T-cell (primary cell): ENCODE measurements around the gene LMNA. TPM values are rescaled to one million over a fixed set of nuclear protein-coding genes. Genes with fewer than 3 reads are reported as not detected.
A peak's percentile ranks its signal among the peaks of the same experiment; 100 is the strongest.

Source experiments
- ATAC-seq, 4 experiments: fragments of 200-7000 bp in 3 of 4; fragments of 150-1000 bp in 1 of 4; cut with Tn5 transposase; replicated peaks in 1 of 4; 1 replicate in 3 of 4; 2 replicates in 1 of 4; pipeline ENCODE4 v1.10.0; 2021; ENCODE audit warnings: moderate library complexity in 3 of 4, mild to moderate bottlenecking in 2 of 4, moderate number of reproducible peaks in 1 of 4
- CTCF ChIA-PET, 2 donors: fragments of 300-600 bp; sonication (Branson Sonifier 250); formaldehyde crosslinking; loops; one replicate each; lab custom pipeline; 2022; ENCODE audit warnings: antibody characterized with exemption in 2 of 2; lab: Charles Lee
- POLR2A ChIA-PET, 2 donors: fragments of 300-600 bp; sonication (Branson Sonifier 250); formaldehyde crosslinking; loops; one replicate each; lab custom pipeline; 2022; ENCODE audit warnings: antibody characterized with exemption in 2 of 2; lab: Charles Lee
- DNase-seq, 35 experiments: peaks; one replicate each; pipeline versions ENCODE4 v3.0.0 to v3.0.0-alpha.2; 2013 to 2023
- H3K27ac ChIP-seq: one replicate; pipeline ENCODE4 v1.5.1; 2013; ENCODE audit warnings: low read length
- H3K27me3 ChIP-seq, 2 experiments: replicated peaks in 1 of 2; 1 replicate in 1 of 2; 2 replicates in 1 of 2; pipeline versions ENCODE4 v1.6.1 to v1.7.0; 2013; ENCODE audit warnings: low read length in 1 of 2, mixed read lengths in 1 of 2; ENCODE audit not compliant: control insufficient read depth in 2 of 2, insufficient read depth in 2 of 2; ENCODE audit errors: extremely low read depth in 1 of 2
- H3K36me3 ChIP-seq, 2 donors: 1 replicate in 1 of 2; 2 replicates in 1 of 2; pipeline versions ENCODE4 v1.6.1 to v1.7.0; 2013; ENCODE audit warnings: low read length in 1 of 2; ENCODE audit not compliant: control insufficient read depth in 2 of 2, insufficient read depth in 1 of 2; ENCODE audit errors: extremely low read depth in 1 of 2
- H3K4me1 ChIP-seq, 2 experiments: 1 replicate in 1 of 2; 2 replicates in 1 of 2; pipeline versions ENCODE4 v1.6.1 to v1.7.0; 2013; ENCODE audit warnings: low read length in 2 of 2, mixed read lengths in 1 of 2; ENCODE audit not compliant: insufficient read depth in 2 of 2, control insufficient read depth in 1 of 2; ENCODE audit errors: extremely low read depth in 1 of 2
- H3K4me3 ChIP-seq, 2 donors: 1 replicate in 1 of 2; 2 replicates in 1 of 2; pipeline versions ENCODE4 v1.5.1 to v1.7.0; 2013; ENCODE audit warnings: mild to moderate bottlenecking in 2 of 2, low read length in 1 of 2, moderate library complexity in 1 of 2; ENCODE audit not compliant: control insufficient read depth in 1 of 2; ENCODE audit errors: extremely low read depth in 1 of 2
- H3K9me3 ChIP-seq: 2 replicates; pipeline ENCODE4 v1.7.0; 2013
- H3K27ac Mint-ChIP-seq, 2 donors: one replicate each; pipeline ENCODE4 v1.8.0; 2020 to 2021; ENCODE audit warnings: mild to moderate bottlenecking in 2 of 2, mixed read lengths in 2 of 2
- H3K27me3 Mint-ChIP-seq, 2 donors: one replicate each; pipeline ENCODE4 v1.8.0; 2021 to 2022; ENCODE audit warnings: mixed read lengths in 2 of 2
- H3K36me3 Mint-ChIP-seq: one replicate; pipeline ENCODE4 v1.8.0; 2021; ENCODE audit warnings: mixed read lengths
- H3K4me1 Mint-ChIP-seq, 3 donors: one replicate each; pipeline ENCODE4 v1.8.0; 2020 to 2022; ENCODE audit warnings: mixed read lengths in 3 of 3, mild to moderate bottlenecking in 1 of 3
- H3K4me3 Mint-ChIP-seq, 3 donors: one replicate each; pipeline ENCODE4 v1.8.0; 2020 to 2022; ENCODE audit warnings: mild to moderate bottlenecking in 3 of 3, mixed read lengths in 3 of 3, moderate library complexity in 3 of 3
- H3K9me3 Mint-ChIP-seq, 3 donors: one replicate each; pipeline ENCODE4 v1.8.0; 2020 to 2022; ENCODE audit warnings: mixed read lengths in 3 of 3
- WGBS: methylation state at CpG from one replicate; pipeline ENCODE4 v1.1.5; 2013; ENCODE audit warnings: missing lambda C conversion rate; ENCODE audit not compliant: insufficient coverage; 5-methylcytosine and 5-hydroxymethylcytosine counted together
- total RNA-seq, 35 experiments: library from RNA in 6 of 35; stranded (reverse) in 6 of 35; fragments of 120-200 nt in 1 of 35; gene quantifications; one replicate each; pipeline versions ENCODE4 v1.2.1 to v1.2.4 and lab custom pipeline; 2013 to 2026

Gene LMNA
- total RNA-seq, 5 donors from 2014 or later (not counting 1 experiment from before 2014, with no cell fraction given), result 40.3 to 970 (median 57.3) TPM

DNA sequence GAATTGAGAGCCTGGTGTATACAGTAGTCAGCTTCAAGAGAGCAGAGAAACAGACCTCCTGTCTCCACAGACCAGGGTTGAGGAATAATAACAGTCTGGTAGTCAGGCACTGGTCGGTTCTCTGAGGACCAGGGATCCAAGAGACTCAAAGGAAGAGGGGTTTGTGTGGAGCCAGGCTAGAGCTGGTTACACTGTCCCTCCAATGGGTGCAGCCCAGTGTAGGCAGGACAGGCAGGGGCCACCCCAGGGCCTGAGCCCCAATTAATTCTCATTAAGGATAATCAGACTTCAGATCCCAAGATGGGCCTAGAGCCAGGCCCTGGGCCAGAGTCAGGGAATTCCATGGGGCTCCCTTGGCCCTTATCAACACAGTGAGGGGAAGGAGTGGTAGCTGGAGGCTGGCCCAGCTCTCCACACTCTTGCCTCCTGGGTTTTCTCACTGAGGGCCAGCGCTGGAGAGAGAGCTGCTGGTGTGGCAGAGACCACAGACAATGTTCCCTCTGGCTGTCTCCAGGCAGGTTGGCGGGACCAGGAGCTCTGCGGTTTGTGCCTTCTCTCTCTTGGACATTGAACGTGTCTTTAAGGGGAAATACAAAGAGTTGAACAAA is 48.0 kb downstream of the LMNA start:
- H3K27ac Mint-ChIP-seq, result no peak overlapping the region
- no peaks in the 10 kb centered on the region for H3K9me3 ChIP-seq

GRCh38 chr1:156163712-156164111 is 49.2 kb downstream of the LMNA start:
- Histone ChIP-seq H3K27ac (no peak overlapping the region), H3K4me3 (no peak overlapping the region), H3K4me1 (peaks cover 0 to 15% of the 10 kb centered on the region in 2 experiments), H3K27me3 (peaks cover 0 to 6% of the 10 kb centered on the region in 2 experiments), H3K9me3 (no peaks in the 10 kb centered on the region), H3K36me3 (no peaks in the 10 kb centered on the region)
- no peaks in the 10 kb centered on the region for H3K9me3 Mint-ChIP-seq
- H3K27me3 Mint-ChIP-seq, result no peaks in the 10 kb centered on the region
- WGBS, result no CpG with 5 or more reads among the region's 1 CpG
- POLR2A ChIA-PET, result interaction anchor here (0.6 to 0.7 kb wide), 4 partner anchors 9 to 483 kb away, joined by 3 to 7 read pairs (median 4); no protein-coding TSS in a partner anchor
- DNase-seq (no peak), ATAC-seq (no peak)
- H3K36me3 Mint-ChIP-seq, result no peaks in the 10 kb centered on the region
- peaks cover 10 to 17% (median 11%) of the 10 kb centered on the region in 3 donors for H3K4me1 Mint-ChIP-seq
- CTCF ChIA-PET, result interaction anchor here in 1 of 2 donors (0.6 kb wide), 1 partner anchor 52 kb away, joined by 3 read pairs; no protein-coding TSS in a partner anchor
- H3K27ac Mint-ChIP-seq, result no peak overlapping the region
- no peak overlapping the region for H3K4me3 Mint-ChIP-seq

More for the DNA sequence above, 48.0 kb downstream of the LMNA start:
- Histone ChIP-seq H3K4me3 (no peak overlapping the region), H3K27ac (no peak overlapping the region), H3K4me1 (peaks cover 0 to 25% of the 10 kb centered on the region in 2 experiments), H3K27me3 (peaks cover 0 to 6% of the 10 kb centered on the region in 2 experiments), H3K36me3 (no peaks in the 10 kb centered on the region)
- DNase-seq, result no peak
- no peaks in the 10 kb centered on the region for H3K36me3 Mint-ChIP-seq
- ATAC-seq, result no peak
- ChIA-PET CTCF (no interaction called here), POLR2A (interaction anchor here in 1 of 2 donors (0.5 kb wide), 1 partner anchor 70 kb away, joined by 3 read pairs; no protein-coding TSS in a partner anchor)
- WGBS, result 93% methylated on average over 2 of the region's 5 CpGs
- peak overlapping the region in 2 of 3 donors; percentile 28 to 89 for H3K4me3 Mint-ChIP-seq
- H3K27me3 Mint-ChIP-seq, result no peaks in the 10 kb centered on the region
- H3K9me3 Mint-ChIP-seq, result no peaks in the 10 kb centered on the region
- H3K4me1 Mint-ChIP-seq, result peaks cover 10 to 21% (median 11%) of the 10 kb centered on the region in 3 donors

DNA sequence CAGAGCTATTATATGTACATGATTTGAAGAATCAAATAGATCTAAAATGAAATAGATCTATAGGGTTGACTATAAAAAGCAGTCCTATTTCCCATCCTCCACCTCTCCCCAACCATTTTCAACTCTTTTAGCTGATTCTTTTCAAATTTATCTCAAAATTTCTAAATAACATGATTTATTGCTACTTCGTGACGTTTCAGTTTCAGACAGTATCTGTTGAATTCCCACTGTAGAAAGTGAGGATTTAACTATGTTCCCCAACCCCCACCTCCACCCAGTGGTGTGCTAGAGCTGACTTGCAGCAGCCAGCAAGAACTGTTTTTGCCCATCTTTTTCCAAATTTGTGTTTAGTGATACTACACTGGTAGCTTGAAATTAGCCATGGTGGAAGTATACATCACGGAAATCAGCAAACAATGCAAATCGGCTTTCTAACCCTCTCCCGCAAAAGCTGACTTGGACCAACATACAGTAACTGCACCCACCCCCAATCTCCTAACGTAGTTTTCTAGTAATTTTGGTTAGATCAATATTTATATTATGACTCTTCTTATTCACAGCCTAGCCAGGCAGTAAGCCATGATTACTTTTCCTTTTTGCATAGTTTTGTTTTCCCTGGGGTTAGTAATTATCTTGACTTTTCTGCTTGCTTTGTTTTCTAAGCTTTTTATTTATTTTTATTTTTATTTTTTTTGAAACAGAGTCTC is 49.8 kb downstream of the LMNA start:
- Mint-ChIP-seq H3K36me3 (no peaks in the 10 kb centered on the region), H3K9me3 (no peaks in the 10 kb centered on the region), H3K4me1 (peaks cover 10 to 15% (median 11%) of the 10 kb centered on the region in 3 donors), H3K27me3 (no peaks in the 10 kb centered on the region), H3K4me3 (no peak overlapping the region), H3K27ac (no peak overlapping the region)
- no CpG with 5 or more reads among the region's 6 CpGs for WGBS
- Histone ChIP-seq H3K27me3 (peaks cover 0 to 6% of the 10 kb centered on the region in 2 experiments), H3K9me3 (no peaks in the 10 kb centered on the region), H3K4me1 (peaks cover 0 to 13% of the 10 kb centered on the region in 2 experiments), H3K4me3 (no peak overlapping the region), H3K36me3 (no peaks in the 10 kb centered on the region), H3K27ac (no peak overlapping the region)
- no peak for DNase-seq
- no peak for ATAC-seq
- POLR2A ChIA-PET, result interaction anchor here (0.6 to 0.7 kb wide), 3 partner anchors 8 to 484 kb away, joined by 3 to 5 read pairs (median 4); no protein-coding TSS in a partner anchor
- CTCF ChIA-PET, result interaction anchor here in 1 of 2 donors (0.6 kb wide), 1 partner anchor 53 kb away, joined by 3 read pairs; no protein-coding TSS in a partner anchor

DNA sequence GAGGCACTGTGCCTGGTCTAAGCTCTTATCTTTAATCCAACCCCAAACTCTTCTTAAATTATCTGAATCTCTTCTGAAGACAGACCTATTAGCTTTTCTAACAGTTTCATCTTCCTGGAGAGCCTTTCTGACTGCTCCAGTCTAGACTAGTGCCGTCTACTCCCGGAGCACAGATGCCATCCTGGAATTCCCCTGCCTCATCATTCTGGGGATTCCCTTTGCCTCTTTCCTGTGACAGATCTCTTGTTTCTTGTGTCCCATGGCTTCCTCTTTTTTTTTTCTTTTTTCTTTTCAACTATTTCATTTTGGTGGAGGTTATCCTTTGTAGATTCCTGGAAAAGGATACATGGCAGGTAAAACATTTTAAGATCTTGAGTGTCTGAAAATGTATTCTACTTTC is 50.6 kb downstream of the LMNA start:
- Histone ChIP-seq H3K27ac (no peak overlapping the region), H3K9me3 (no peaks in the 10 kb centered on the region), H3K4me3 (no peak overlapping the region), H3K27me3 (peaks cover 0 to 6% of the 10 kb centered on the region in 2 experiments), H3K36me3 (no peaks in the 10 kb centered on the region), H3K4me1 (peaks cover 0 to 12% of the 10 kb centered on the region in 2 experiments)
- Mint-ChIP-seq H3K4me3 (no peak overlapping the region), H3K9me3 (no peaks in the 10 kb centered on the region), H3K4me1 (peaks cover 9 to 11% (median 10%) of the 10 kb centered on the region in 3 donors), H3K27me3 (no peaks in the 10 kb centered on the region), H3K27ac (no peak overlapping the region), H3K36me3 (no peaks in the 10 kb centered on the region)
- 71% methylated on average over 2 of the region's 2 CpGs for WGBS
- no peak for DNase-seq
- CTCF ChIA-PET, result no interaction called here
- ATAC-seq, result no peak
- POLR2A ChIA-PET, result no interaction called here

DNA sequence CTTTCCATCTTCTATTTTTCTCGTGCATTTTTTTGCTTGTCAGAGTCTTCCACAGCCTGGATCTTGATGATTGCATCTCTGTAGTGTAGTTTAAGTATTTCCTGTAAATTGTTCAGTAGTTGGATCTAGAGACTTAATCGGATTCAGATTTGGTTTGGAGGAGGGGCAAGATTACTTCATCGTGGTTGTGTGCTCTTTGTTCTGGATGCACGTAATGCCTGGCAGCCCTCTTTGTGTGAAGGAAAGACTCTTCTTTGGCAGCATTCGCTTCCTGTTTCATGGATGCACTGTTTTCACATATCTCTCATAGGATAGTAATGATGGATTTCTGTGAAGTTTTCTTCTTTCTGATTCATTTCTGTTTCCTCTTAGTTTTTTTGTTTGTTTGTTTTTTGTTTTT is 53.0 kb downstream of the LMNA start:
- 80% methylated on average over 2 of the region's 5 CpGs for WGBS
- ChIA-PET POLR2A (no interaction called here), CTCF (no interaction called here)
- Histone ChIP-seq H3K4me1 (no peaks in the 10 kb centered on the region), H3K4me3 (no peak overlapping the region), H3K36me3 (no peaks in the 10 kb centered on the region), H3K27me3 (no peaks in the 10 kb centered on the region), H3K9me3 (no peaks in the 10 kb centered on the region), H3K27ac (no peak overlapping the region)
- no peaks in the 10 kb centered on the region for H3K9me3 Mint-ChIP-seq
- no peak for DNase-seq
- no peaks in the 10 kb centered on the region for H3K27me3 Mint-ChIP-seq
- no peak overlapping the region for H3K27ac Mint-ChIP-seq
- H3K4me1 Mint-ChIP-seq, result no peaks in the 10 kb centered on the region
- no peak for ATAC-seq
- no peaks in the 10 kb centered on the region for H3K36me3 Mint-ChIP-seq
- no peak overlapping the region for H3K4me3 Mint-ChIP-seq

GRCh38 chr1:156172696-156173470 is 58.4 kb downstream of the LMNA start:
- POLR2A ChIA-PET, result interaction anchor here in 1 of 2 donors (0.5 kb wide), 1 partner anchor 9 kb away, joined by 5 read pairs; no protein-coding TSS in a partner anchor
- H3K9me3 Mint-ChIP-seq, result no peaks in the 10 kb centered on the region
- no peak for DNase-seq

More at GRCh38 chr1:156172696-156173470, 58.4 kb downstream of the LMNA start:
- Histone ChIP-seq H3K4me3 (no peak overlapping the region), H3K27me3 (peaks cover 0 to 17% of the 10 kb centered on the region in 2 experiments), H3K9me3 (no peaks in the 10 kb centered on the region), H3K36me3 (peaks cover 0 to 2% of the 10 kb centered on the region in 2 donors), H3K4me1 (peaks cover under 1 to 5% of the 10 kb centered on the region in 2 experiments), H3K27ac (no peak overlapping the region)
- Mint-ChIP-seq H3K4me1 (peaks cover under 1 to 7% (median under 1%) of the 10 kb centered on the region in 3 donors), H3K36me3 (no peaks in the 10 kb centered on the region), H3K27me3 (peaks cover 0 to 3% of the 10 kb centered on the region in 2 donors), H3K4me3 (no peak overlapping the region), H3K27ac (no peak overlapping the region)
- no peak for ATAC-seq
- CTCF ChIA-PET, result interaction anchor here in 1 of 2 donors (0.9 kb wide), 1 partner anchor 52 kb away, joined by 3 read pairs; no protein-coding TSS in a partner anchor
- WGBS, result 81% methylated on average over 4 of the region's 9 CpGs
